IPS-18a (cell line): ENCODE data around the gene MRM2.
"Not testable (repeated sequence)": the region's sequence is repeated elsewhere in the genome, so short reads cannot be mapped to it uniquely, and the experiment has no call there.

ENCODE experiments used
- H3K27ac ChIP-seq: one replicate; pipeline ENCODE4 v1.5.1; 2013; ENCODE audit warnings: low read length
- H3K27me3 ChIP-seq: one replicate; pipeline ENCODE4 v1.6.1; 2013; ENCODE audit warnings: mild to moderate bottlenecking, low read length; ENCODE audit not compliant: control insufficient read depth, insufficient read depth
- H3K36me3 ChIP-seq: one replicate; pipeline ENCODE4 v1.6.1; 2013; ENCODE audit warnings: low read depth, low read length; ENCODE audit not compliant: control insufficient read depth
- H3K4me1 ChIP-seq: one replicate; pipeline ENCODE4 v1.6.1; 2013; ENCODE audit warnings: low read depth, low read length; ENCODE audit not compliant: control insufficient read depth
- H3K4me3 ChIP-seq: one replicate; pipeline ENCODE4 v1.5.1; 2013; ENCODE audit warnings: low read length
- H3K9ac ChIP-seq: one replicate; pipeline ENCODE4 v1.6.1; 2013; ENCODE audit warnings: mild to moderate bottlenecking, low read length, moderate library complexity
- H3K9me3 ChIP-seq: one replicate; pipeline ENCODE4 v1.6.1; 2013; ENCODE audit warnings: low read depth, low read length; ENCODE audit not compliant: control insufficient read depth

Gene MRM2

GRCh38 chr7:2278026-2278425 is 36.0 kb upstream of the MRM2 start:
- no peak overlapping the region for H3K4me3 ChIP-seq
- H3K27ac ChIP-seq = no peak overlapping the region
- no peaks in the 10 kb centered on the region for H3K9me3 ChIP-seq
- no peaks in the 10 kb centered on the region for H3K4me1 ChIP-seq
- H3K36me3 ChIP-seq = no peaks in the 10 kb centered on the region
- no peak overlapping the region for H3K9ac ChIP-seq
- H3K27me3 ChIP-seq = no peaks in the 10 kb centered on the region

DNA sequence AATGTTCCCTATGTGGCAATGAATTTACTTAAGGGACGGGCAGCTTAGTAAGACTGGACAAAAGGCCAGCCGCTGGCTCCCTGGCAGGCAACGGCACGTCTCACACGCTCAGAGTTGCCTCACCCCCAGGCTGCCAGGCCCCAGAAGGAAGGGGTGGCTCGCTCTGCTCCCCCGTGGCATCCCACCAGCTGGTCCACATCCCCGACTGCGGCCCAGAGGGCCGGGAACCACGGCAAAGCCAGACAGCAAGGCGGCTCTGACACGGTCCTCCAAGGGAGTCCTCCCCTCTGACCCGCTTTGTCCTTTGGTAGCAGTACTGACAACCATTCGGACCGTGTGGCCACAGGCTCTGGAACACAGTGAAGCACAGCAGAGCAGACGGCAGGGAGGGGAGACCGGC is 34.1 kb upstream of the MRM2 start:
- Histone ChIP-seq H3K4me3 (no peak overlapping the region), H3K4me1 (no peaks in the 10 kb centered on the region), H3K27me3 (no peaks in the 10 kb centered on the region)

DNA sequence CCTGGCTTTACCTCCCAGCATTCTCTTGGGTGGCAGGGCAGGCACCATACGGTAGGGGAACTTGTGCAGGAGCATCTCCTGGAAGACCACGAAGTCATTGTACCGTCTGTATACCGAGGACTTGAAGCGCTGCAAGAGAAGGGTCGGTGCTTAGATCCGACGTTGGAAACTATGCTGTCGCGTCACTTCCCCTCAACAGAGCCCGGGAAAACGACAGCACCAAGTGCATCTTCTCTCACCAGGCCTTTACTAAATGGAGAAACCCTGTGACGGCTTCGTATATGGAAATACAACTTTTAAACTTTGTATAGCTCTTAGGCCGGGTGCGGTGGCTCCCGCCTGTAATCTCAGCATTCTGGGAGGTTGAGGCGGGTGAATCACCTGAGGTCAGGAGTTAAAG is 33.1 kb upstream of the MRM2 start:
- Histone ChIP-seq H3K36me3 (no peaks in the 10 kb centered on the region), H3K27ac (no peak overlapping the region), H3K4me1 (no peaks in the 10 kb centered on the region), H3K9ac (no peak overlapping the region), H3K4me3 (no peak overlapping the region), H3K27me3 (no peaks in the 10 kb centered on the region), H3K9me3 (no peaks in the 10 kb centered on the region)

More for the DNA sequence above, 34.1 kb upstream of the MRM2 start:
- Histone ChIP-seq H3K36me3 (no peaks in the 10 kb centered on the region), H3K9ac (no peak overlapping the region), H3K9me3 (no peaks in the 10 kb centered on the region), H3K27ac (no peak overlapping the region)

DNA sequence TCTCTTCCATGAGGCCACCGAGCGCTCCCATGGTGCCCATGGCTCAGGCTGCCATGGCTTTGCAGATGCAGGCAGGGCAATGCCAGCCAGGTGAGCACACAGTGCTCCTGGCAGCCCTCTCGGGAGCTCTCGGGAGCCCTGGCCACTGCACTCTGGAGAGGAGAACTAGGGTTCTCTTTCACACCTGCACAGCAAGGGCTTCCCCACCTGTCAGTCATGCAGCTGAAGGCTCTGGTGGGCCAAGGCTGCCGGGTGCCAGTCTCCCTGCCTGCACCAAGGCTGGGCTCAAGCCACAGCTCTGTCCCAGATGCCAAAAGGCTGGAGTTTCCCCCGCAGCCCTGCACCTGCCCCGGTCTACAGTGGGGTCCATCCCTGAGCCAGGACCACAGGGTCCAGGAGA is 32.7 kb upstream of the MRM2 start:
- Histone ChIP-seq H3K27ac (no peak overlapping the region), H3K9ac (no peak overlapping the region), H3K4me1 (peaks cover 3% of the 10 kb centered on the region), H3K9me3 (no peaks in the 10 kb centered on the region), H3K27me3 (no peaks in the 10 kb centered on the region), H3K4me3 (no peak overlapping the region), H3K36me3 (no peaks in the 10 kb centered on the region)

GRCh38 chr7:2273866-2274265 is 31.9 kb upstream of the MRM2 start:
- no peak overlapping the region for H3K27ac ChIP-seq
- H3K9me3 ChIP-seq = no peaks in the 10 kb centered on the region
- H3K9ac ChIP-seq = no peak overlapping the region
- no peak overlapping the region for H3K4me3 ChIP-seq
- H3K4me1 ChIP-seq = peaks cover 3% of the 10 kb centered on the region
- H3K27me3 ChIP-seq = no peaks in the 10 kb centered on the region
- H3K36me3 ChIP-seq = no peaks in the 10 kb centered on the region

DNA sequence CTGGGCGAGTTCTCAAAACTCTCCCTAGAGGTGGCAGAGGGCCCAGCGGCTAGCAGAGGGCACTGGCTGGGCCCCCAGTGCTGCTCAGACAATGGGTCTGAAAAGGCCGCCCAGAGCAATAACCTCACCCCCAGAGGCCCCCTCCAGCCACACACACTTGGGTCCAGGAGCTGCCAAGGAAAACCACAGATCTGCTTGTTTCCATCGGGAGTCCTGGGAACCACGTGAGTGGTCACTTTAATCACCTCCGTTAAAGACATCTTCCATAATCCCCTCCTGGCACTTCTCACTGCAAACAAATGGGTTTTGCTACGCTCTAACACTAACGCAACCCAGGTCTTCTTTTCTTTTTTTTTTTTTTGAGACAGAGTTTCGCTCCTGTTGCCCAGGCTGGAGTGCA is 30.0 kb upstream of the MRM2 start:
- Histone ChIP-seq H3K4me1 (peaks cover 3% of the 10 kb centered on the region), H3K36me3 (no peaks in the 10 kb centered on the region), H3K27me3 (no peaks in the 10 kb centered on the region), H3K9me3 (no peaks in the 10 kb centered on the region), H3K27ac (no peak overlapping the region), H3K4me3 (no peak overlapping the region), H3K9ac (no peak overlapping the region)

- Histone ChIP-seq H3K27me3 (no peaks in the 10 kb centered on the region), H3K9ac (no peak overlapping the region), H3K9me3 (no peaks in the 10 kb centered on the region), H3K4me3 (no peak overlapping the region), H3K4me1 (peaks cover 3% of the 10 kb centered on the region), H3K36me3 (no peaks in the 10 kb centered on the region), H3K27ac (no peak overlapping the region)
These were observed 29.4 kb upstream of the MRM2 start for GRCh38 chr7:2271273-2272026.

DNA sequence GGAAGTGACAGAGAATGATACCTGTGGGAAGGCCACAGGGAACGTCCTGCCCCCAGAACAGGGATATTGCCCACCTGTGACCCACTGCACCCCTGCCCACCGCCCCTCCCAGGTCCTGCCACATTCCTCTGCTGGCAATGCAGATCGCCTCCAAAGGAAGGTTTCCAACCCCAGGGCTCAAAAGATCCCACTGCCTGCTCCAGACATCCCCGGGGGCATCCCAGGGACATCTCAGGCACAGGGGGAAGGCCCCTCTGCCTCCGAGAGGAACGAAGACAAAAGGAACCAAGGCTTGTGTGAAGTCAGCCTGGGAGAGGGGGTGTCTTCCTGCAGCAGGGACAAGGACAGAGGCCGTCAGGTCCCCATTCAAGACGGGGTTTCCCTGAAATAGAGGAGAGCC is 28.5 kb upstream of the MRM2 start:
- Histone ChIP-seq H3K27me3 (no peaks in the 10 kb centered on the region), H3K36me3 (no peaks in the 10 kb centered on the region), H3K9ac (no peak overlapping the region), H3K9me3 (no peaks in the 10 kb centered on the region), H3K27ac (no peak overlapping the region), H3K4me1 (peaks cover 3% of the 10 kb centered on the region), H3K4me3 (no peak overlapping the region)

GRCh38 chr7:2269991-2270460 is 28.0 kb upstream of the MRM2 start:
- Histone ChIP-seq H3K4me3 (no peak overlapping the region), H3K9ac (no peak overlapping the region), H3K4me1 (peaks cover 3% of the 10 kb centered on the region), H3K36me3 (no peaks in the 10 kb centered on the region), H3K27me3 (no peaks in the 10 kb centered on the region), H3K9me3 (no peaks in the 10 kb centered on the region), H3K27ac (no peak overlapping the region)

DNA sequence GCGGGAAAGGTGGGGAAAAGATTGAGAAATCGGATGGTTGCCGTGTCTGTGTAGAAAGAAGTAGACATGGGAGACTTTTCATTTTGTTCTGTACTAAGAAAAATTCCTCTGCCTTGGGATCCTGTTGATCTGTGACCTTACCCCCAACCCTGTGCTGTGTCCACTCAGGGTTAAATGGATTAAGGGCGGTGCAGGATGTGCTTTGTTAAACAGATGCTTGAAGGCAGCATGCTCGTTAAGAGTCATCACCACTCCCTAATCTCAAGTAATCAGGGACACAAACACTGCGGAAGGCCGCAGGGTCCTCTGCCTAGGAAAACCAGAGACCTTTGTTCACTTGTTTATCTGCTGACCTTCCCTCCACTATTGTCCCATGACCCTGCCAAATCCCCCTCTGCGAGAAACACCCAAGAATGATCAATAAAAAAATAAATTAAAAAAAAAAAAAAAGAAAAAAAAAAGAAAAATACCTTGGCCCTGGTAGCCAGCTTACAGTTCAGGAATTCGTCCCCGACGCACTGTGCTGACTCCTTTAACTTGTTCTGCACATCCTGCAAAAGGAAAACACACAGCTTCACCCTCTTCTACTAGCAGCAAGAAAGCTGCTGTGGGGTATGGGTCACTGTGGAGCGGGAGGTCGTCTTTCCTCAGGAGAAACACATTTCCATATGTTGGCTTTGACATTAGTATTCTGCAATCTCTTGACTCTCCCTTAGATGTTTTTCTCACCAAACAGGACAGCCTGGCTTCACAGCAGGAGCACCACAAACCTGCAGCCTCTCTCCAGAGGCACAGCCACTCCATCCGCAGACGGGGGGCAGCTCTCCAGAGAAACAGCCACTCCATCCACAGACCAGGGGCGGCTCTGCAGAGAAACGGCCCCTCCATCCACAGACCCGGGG is 27.3 kb upstream of the MRM2 start:
- not testable (repeated sequence) for H3K27me3 ChIP-seq, H3K9me3 ChIP-seq, H3K36me3 ChIP-seq, H3K27ac ChIP-seq, H3K9ac ChIP-seq, H3K4me1 ChIP-seq, H3K4me3 ChIP-seq

- no peak overlapping the region for H3K27ac ChIP-seq
These were observed 24.9 kb upstream of the MRM2 start for GRCh38 chr7:2266911-2267310.

More at GRCh38 chr7:2266911-2267310, 24.9 kb upstream of the MRM2 start:
- Histone ChIP-seq H3K9me3 (no peaks in the 10 kb centered on the region), H3K27me3 (no peaks in the 10 kb centered on the region), H3K36me3 (no peaks in the 10 kb centered on the region), H3K9ac (no peak overlapping the region), H3K4me3 (no peak overlapping the region), H3K4me1 (peaks cover 3% of the 10 kb centered on the region)
